TTC549 (cell line): ENCODE data around the gene SPON1.
"Not testable (repeated sequence)": the region's sequence is repeated elsewhere in the genome, so short reads cannot be mapped to it uniquely, and the experiment has no call there.

Source experiments
- FAIRE-seq: peaks from 2 replicates; lab custom pipeline; 2012; peaks lifted over from hg19 to GRCh38; lab: Jason Lieb, UNC

SPON1 gene

DNA sequence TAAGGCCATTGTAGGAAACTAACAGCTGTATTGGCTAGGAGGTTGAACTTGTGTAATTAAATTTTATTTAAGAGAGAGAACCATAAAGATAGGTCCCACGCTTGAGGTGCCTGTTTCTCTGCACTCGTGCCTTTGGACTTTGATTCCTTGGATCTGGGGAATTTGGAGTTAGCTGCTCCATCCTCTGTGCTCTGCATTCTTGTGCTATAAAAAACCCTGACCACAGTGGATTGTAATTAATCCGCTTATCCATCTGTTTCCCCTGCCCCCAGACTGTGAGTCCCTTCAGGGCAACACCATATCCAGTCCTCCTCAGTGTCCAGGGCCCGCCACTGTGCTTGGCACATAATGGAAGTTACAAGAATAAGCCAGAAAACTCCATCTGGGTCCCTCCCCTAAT, 169.8 kb downstream of the SPON1 start:
- no peak for FAIRE-seq

DNA sequence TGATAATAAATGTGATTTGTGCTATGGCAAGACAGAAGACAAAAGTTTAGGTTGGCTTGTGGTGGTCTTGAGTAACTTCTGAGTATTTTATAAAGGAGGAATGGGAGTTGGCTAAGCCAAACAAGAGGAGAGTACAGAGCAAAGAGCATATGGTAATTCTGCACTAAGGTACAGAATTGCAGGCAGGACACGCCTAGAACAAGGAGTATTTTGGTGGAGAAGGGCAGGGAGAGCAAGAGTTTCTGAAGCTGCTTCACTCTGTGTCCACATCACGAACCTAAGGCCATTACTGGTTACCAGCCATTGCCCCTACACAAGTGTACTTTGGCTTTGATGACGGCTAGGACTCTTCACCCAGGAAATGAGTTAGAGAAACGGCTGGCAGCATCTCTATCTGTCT, 170.9 kb downstream of the SPON1 start:
- FAIRE-seq: no peak

GRCh38 chr11:14136561-14136960, 174.0 kb downstream of the SPON1 start:
- FAIRE-seq: no peak

DNA sequence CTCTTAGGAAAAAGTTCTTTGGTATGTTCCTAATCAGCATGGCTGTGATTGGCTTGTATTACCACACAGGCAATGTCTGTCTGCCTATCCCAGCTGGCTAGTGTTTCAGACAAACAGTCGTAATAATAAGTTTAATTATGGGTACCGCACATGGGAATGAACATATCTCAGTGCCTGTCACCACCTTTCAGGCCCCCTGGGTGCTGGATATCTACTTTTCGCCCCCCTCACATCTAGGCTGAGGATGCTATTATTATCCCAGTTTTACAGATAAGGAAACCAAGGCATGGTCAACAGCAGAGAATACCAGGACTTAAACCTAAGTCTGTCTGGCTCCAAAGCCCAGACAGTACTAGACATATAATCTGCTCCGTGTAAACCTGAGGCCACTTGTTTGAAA, 174.8 kb downstream of the SPON1 start:
- no peak for FAIRE-seq

GRCh38 chr11:14140991-14141390, 178.5 kb downstream of the SPON1 start:
- FAIRE-seq: no peak

DNA sequence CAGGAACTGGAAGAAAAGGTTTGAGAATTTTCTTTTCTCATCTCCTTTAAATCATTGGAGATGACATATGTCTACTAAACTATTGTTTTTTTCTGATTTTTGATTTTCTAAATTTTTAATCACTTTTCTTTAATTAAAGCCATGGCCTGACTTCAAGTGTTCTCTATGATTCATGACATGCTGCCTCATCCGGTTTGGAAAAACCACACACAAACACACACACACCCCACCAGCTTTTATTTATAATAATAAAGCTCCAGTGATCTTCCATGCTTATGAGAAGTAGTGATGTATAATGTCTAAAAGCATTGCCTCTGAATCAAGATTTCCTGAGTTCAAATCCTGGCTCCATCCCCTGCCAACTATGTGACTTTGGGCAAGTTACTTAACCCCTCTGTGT, 179.2 kb downstream of the SPON1 start:
- FAIRE-seq: no peak

GRCh38 chr11:14144934-14145333, 182.4 kb downstream of the SPON1 start:
- no peak for FAIRE-seq

GRCh38 chr11:14148653-14149273, 186.2 kb downstream of the SPON1 start:
- peak; percentile 31 for FAIRE-seq

GRCh38 chr11:14149683-14150082, 187.2 kb downstream of the SPON1 start:
- FAIRE-seq: no peak

- no peak for FAIRE-seq
Observed at GRCh38 chr11:14150878-14151277, 188.4 kb downstream of the SPON1 start.

DNA sequence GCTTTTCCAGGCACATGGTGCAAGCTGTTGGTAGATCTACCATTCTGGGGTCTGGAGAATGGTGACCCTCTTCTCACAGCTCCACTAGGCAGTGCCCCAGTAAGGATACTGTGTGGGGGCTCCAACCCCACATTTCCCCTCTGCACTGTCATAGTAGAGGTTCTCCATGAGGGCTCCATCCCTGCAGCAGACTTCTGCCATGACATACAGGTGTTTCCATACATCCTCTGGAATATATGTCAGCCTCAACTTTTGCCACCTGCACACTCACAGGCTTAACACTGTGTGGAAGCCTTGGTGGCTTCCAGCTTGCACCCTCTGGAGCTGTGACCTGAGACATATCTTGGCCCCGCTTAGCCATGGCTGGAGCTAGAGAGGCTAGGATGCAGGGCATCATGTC, 191.6 kb downstream of the SPON1 start:
- not testable (repeated sequence) for FAIRE-seq

- no peak for FAIRE-seq
Observed at GRCh38 chr11:14158393-14158792, 195.9 kb downstream of the SPON1 start.

DNA sequence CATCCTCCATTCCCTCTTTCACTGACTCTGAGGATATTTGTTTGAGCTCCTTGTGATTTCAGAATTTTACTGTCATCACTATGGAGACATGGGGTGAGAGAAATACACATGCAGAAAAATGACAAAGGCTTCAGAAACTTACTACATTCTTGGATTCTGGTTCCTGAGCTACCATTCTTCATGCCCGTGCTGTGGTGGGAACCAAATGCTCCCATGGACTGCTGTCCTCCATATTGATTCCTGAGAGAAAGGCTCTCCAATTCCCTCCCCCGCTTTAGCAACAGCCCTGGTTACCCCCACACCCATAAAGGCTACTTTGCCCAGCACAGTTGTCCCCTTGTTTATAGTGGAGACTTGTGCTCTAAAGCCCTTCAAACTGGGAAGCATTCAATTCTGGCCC, 201.1 kb downstream of the SPON1 start:
- no peak for FAIRE-seq

- FAIRE-seq: not testable (repeated sequence)
Observed at GRCh38 chr11:14173679-14174078, 211.2 kb downstream of the SPON1 start.

GRCh38 chr11:14179116-14179820, 216.7 kb downstream of the SPON1 start:
- FAIRE-seq: no peak

DNA sequence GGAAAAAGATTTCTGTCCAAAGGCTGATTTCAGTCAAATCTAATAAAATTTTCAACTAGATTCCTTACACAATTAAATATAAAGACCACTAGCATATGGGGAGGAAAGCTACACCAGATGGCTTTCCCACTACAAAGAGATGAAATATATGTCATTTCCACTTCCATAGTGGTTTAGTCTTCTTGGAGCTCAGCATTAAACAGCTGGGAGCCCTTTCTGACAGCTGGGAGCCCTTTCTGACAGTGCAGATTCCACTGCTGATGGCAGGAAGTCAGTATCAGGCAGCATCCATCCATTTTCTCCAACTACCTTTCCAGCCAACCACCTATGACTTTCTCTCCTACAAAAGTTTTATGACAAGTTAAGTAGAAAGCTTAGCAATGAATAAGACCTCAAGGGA, 218.6 kb downstream of the SPON1 start:
- FAIRE-seq: no peak

GRCh38 chr11:14182833-14183364, 220.4 kb downstream of the SPON1 start:
- no peak for FAIRE-seq

- FAIRE-seq: no peak
Observed at GRCh38 chr11:14184028-14184940, 221.8 kb downstream of the SPON1 start.

- no peak for FAIRE-seq
Observed at GRCh38 chr11:14185461-14185860, 222.9 kb downstream of the SPON1 start.

- FAIRE-seq: no peak
Observed at GRCh38 chr11:14186046-14186775, 223.7 kb downstream of the SPON1 start.

GRCh38 chr11:14189874-14190273, 227.4 kb downstream of the SPON1 start:
- FAIRE-seq: no peak
